Globus pallidus (tissue), 1 donor: ENCODE results near the gene THSD8.

Experiments
- DNase-seq: peaks from one replicate; pipeline ENCODE4 v3.0.0-alpha.2; 2015; ENCODE audit warnings: low spot score

THSD8 gene

GRCh38 chr19:12779162-12779993 is 22.5 kb upstream of the THSD8 start:
- DNase-seq = no peak

GRCh38 chr19:12782174-12782423 is 19.8 kb upstream of the THSD8 start:
- no peak for DNase-seq

- peak; percentile 87 for DNase-seq
Observed at GRCh38 chr19:12782424-12783290, 19.2 kb upstream of the THSD8 start.

GRCh38 chr19:12783291-12783848 is 18.5 kb upstream of the THSD8 start:
- DNase-seq = no peak

GRCh38 chr19:12783849-12784393 is 17.9 kb upstream of the THSD8 start:
- DNase-seq = no peak

- no peak for DNase-seq
Observed at GRCh38 chr19:12784394-12784870, 17.4 kb upstream of the THSD8 start.

GRCh38 chr19:12784871-12785430 is 16.9 kb upstream of the THSD8 start:
- no peak for DNase-seq

GRCh38 chr19:12785431-12786031 is 16.3 kb upstream of the THSD8 start:
- DNase-seq = no peak

- peak; percentile 73 for DNase-seq
Observed at GRCh38 chr19:12786141-12786870, 15.6 kb upstream of the THSD8 start.

- no peak for DNase-seq
Observed at GRCh38 chr19:12786952-12787351, 14.9 kb upstream of the THSD8 start.

- DNase-seq = no peak
Observed at GRCh38 chr19:12787458-12787857, 14.4 kb upstream of the THSD8 start.

- no peak for DNase-seq
Observed at GRCh38 chr19:12788042-12788681, 13.7 kb upstream of the THSD8 start.

- peak; percentile 75 for DNase-seq
Observed at GRCh38 chr19:12788682-12789097, 13.2 kb upstream of the THSD8 start.

- DNase-seq = no peak
Observed at GRCh38 chr19:12789098-12789903, 12.6 kb upstream of the THSD8 start.

GRCh38 chr19:12789904-12790619 is 11.8 kb upstream of the THSD8 start:
- peak; percentile 94 for DNase-seq

GRCh38 chr19:12790628-12791344 is 11.1 kb upstream of the THSD8 start:
- no peak for DNase-seq

- DNase-seq = peak; percentile 97
Observed at GRCh38 chr19:12791345-12792050, 10.4 kb upstream of the THSD8 start, which contains the start of gene JUNB. Gene JUNB, plus strand, starts transcription at chr19:12791486. Its CDS starts 286 bp downstream, at chr19:12791772.
